Erythroblast (primary cell): ENCODE measurements around the gene PMM1.

Experiments
- GATA1 ChIP-seq: IDR thresholded peaks from 2 replicates; pipeline ENCODE4 v1.6.1; 2011; ENCODE audit warnings: low read depth, mild to moderate bottlenecking, control low read depth, low read length, moderate library complexity
- POLR2A ChIP-seq: IDR thresholded peaks from 2 replicates; pipeline ENCODE4 v1.6.1; 2011; ENCODE audit warnings: mild to moderate bottlenecking, low read length

- TF ChIP-seq POLR2A (peak; percentile 84), GATA1 (no peak)
These were observed at the start of gene PMM1 for GRCh38 chr22:41589391-41590241.
